Measurements from ENCODE around the gene SLC20A1.

DNA sequence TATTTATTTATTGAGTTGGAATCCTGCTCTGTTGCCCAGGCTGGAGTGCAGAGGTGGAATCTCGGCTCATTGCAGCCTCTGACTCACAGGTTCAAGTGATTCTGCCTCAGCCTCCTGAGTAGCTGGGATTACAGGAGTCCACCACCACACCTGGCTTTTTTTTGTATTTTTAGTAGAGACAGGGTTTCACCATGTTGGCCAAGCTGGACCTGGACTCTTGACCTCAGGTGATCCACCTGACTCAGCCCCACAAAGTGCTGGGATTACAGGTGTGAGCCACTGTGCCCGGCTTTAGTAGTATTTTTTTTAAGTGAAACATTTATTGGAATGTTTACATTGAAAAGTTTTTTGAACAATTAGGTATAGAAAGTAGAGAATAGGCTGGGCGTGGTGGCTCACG, 23.9 kb downstream of the SLC20A1 start:
- no peak for TF ChIP-seq CTCF (IDR thresholded peaks at IDR 0.05)
- no peak for TF ChIP-seq POLR2A (IDR thresholded peaks at IDR 0.05)
- TF ChIP-seq EP300 (IDR thresholded peaks at IDR 0.05), result no peak
- TF ChIP-seq POLR2AphosphoS5 (IDR thresholded peaks at IDR 0.05), result no peak
